ENCODE results near the gene TRPC4AP.

The TRPC4AP gene

DNA sequence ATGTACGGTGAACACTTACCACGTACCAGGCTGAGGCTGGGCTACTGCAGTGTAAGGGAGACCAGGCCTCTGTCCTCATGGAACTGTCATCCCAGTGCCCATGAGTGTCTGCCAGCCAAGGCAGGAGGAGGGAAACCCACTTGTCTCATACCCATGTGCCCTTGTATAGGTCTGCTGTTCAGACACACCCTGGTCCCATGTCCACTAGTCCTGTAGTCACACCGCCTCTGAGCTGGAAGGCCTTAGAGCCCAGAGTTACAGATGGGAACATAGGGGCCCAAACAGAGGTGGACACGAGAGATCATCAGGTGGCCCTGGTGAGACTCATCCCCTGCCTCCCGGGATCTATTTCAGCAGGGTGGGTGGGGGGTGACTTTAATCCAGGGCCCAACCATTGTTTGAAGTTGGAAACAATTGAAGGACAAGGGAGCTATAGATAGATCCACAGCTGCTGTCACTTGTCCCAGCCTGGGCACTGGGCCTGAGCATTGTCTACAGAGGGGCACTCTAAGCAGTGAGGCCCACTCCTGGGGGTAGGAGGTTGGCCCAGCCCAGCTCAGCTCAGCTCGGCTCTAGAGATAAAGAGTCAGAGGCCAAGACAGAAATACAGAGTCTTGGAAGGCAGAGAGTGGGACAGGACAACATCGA, 122.3 kb downstream of the TRPC4AP start:
- no peak overlapping the region for H3K4me3 ChIP-seq (ENCODE audit: control insufficient read depth, low read depth, low read length)
- TF ChIP-seq, protein P1, sequence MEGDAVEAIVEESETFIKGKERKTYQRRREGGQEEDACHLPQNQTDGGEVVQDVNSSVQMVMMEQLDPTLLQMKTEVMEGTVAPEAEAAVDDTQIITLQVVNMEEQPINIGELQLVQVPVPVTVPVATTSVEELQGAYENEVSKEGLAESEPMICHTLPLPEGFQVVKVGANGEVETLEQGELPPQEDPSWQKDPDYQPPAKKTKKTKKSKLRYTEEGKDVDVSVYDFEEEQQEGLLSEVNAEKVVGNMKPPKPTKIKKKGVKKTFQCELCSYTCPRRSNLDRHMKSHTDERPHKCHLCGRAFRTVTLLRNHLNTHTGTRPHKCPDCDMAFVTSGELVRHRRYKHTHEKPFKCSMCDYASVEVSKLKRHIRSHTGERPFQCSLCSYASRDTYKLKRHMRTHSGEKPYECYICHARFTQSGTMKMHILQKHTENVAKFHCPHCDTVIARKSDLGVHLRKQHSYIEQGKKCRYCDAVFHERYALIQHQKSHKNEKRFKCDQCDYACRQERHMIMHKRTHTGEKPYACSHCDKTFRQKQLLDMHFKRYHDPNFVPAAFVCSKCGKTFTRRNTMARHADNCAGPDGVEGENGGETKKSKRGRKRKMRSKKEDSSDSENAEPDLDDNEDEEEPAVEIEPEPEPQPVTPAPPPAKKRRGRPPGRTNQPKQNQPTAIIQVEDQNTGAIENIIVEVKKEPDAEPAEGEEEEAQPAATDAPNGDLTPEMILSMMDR (conservative IDR thresholded peaks at IDR 0.05; ENCODE audit: control insufficient read depth, insufficient read depth, low read depth, low read length), result no peak
- no peak for DNase-seq (ENCODE audit: low read depth)

DNA sequence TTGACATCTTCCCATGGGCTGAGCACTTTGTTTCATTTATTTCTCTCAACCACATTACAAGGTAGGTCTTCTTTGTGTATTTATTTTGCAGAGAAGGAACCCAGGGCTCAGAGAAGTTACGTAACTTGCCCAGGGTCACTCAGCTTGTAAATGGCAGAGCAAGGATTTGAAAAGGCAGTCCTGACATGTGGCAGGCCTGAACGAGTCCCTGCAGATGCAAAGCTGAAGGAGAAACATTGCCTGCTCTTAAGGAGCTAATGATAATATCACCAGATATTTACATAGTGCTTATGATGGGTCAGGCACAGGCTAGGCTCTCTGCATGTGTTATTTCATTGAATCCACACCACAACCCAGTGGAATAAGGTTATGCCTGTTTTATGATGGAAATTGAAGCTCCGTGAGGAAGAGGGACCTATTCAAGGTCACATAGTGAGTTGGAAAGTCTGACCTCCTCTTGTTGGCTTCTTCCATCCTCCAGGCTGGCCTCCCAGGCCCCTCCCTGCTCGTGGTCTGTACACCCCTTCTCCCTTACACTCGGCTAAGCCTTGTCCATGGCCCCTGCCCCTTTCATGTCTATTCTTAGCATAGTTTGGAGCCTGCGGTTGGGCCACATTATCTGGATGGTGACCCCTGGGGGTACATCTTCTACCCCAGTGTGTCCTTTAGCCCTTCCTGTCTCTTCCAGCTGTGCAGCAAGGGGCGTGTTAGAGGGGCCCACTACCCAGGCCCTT, 124.4 kb downstream of the TRPC4AP start:
- TF ChIP-seq, protein P1 (conservative IDR thresholded peaks at IDR 0.05; ENCODE audit: control insufficient read depth, insufficient read depth, low read depth, low read length), result no peak
- H3K4me3 ChIP-seq (ENCODE audit: control insufficient read depth, low read depth, low read length), result no peak overlapping the region
- DNase-seq (ENCODE audit: low read depth), result no peak

DNA sequence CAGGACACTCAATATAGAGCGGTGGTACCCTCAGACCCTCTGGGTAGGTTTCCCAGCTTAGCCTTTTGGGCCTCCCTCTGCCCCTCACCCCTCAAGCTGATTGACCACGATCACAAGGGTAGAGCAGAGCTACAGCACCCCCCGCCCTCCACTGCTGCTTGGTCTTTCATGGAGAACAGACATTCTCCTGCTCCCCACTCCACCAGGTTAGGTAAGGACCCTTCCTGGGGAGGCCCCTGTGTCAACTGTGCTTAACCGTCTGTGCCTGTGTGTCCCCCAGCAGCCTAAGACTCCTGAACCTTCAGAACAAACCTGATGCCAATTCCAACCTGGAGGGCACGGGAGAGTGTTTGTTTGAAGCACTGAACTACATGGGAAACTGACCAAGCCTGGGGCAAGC, 125.2 kb downstream of the TRPC4AP start:
- H3K4me3 ChIP-seq (ENCODE audit: control insufficient read depth, low read depth, low read length), result no peak overlapping the region
- DNase-seq (ENCODE audit: low read depth), result no peak
- TF ChIP-seq, protein P1 (conservative IDR thresholded peaks at IDR 0.05; ENCODE audit: control insufficient read depth, insufficient read depth, low read depth, low read length), result no peak

DNA sequence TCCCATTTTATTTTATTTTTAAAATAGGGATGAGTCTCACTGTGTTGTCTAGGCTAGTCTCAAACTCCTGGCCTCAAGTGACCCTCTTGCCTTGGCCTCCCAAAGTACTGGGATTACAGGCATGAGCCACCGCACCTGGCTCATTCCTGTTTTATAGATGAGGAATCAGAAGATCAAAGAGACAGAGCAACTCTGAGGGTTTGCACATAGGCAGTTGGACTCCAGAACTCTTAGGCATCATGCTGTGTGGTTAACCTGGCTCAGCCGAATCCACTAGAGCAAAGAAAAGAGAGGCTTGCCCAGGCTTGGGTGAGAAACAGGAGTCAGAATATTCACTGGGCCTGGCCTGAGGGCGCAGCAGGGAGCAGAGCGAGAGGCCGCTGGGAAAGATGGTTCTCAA, 127.6 kb downstream of the TRPC4AP start:
- DNase-seq (ENCODE audit: low read depth), result no peak
- TF ChIP-seq, protein P1 (conservative IDR thresholded peaks at IDR 0.05; ENCODE audit: control insufficient read depth, insufficient read depth, low read depth, low read length), result no peak
- no peak overlapping the region for H3K4me3 ChIP-seq (ENCODE audit: control insufficient read depth, low read depth, low read length)

DNA sequence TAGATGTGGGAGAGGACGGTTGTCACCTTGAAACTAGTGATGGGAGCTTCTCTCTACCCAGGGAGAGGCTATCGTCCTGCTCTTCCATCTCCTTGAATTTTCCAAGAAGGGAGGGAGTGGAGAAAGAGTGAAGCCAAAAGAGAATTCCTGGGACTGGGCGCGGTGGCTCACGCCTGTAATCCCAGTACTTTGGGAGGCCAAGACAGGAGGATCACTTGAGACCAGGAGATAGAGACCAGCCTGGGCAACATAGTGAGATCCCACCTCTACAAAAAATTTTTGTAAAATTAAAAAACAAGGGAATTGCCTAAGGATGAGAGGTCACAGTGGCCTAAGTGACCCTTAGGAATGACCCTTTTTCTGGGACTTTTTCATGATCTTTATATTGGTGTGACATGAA, 128.1 kb downstream of the TRPC4AP start:
- no peak for DNase-seq (ENCODE audit: low read depth)

DNA sequence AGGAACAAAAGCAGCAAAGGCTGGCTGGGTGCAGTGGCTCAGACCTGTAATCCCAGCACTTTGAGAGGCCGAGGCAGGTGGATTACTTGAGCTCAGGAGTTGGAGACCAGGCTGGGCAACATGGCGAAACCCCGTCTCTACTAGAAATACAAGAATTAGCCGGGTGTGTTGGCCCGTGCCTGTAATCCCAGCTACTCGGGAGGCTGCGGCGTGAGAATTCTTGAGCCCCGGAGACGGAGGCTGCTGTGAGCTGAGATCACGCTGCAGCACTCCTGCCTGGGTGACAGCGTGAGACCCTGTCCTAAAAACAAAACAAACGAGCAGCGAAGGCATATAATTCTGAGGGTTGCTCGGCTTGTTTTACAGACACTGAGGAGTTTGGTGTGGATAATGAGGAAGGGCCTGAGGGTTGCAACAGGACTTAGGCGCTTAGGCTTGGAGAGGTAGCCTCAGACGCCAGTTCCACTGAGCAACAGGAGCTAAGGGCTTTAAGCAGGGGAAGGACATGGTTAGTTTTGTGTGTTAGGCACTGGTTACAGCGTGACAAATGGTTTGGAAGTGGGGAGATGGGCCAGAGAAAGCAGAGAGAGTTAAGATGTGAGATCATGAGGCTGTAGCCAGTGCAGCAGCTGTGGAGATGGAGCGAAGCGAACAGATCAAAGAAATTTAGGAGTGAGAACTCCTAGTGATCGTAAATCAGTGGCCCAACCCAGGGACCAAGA, 135.7 kb downstream of the TRPC4AP start:
- TF ChIP-seq, protein P1 (conservative IDR thresholded peaks at IDR 0.05; ENCODE audit: control insufficient read depth, insufficient read depth, low read depth, low read length), result no peak
- no peak overlapping the region for H3K4me3 ChIP-seq (ENCODE audit: control insufficient read depth, low read depth, low read length)
- DNase-seq (ENCODE audit: low read depth), result no peak

More for the DNA sequence above, 128.1 kb downstream of the TRPC4AP start:
- TF ChIP-seq, protein P1 (conservative IDR thresholded peaks at IDR 0.05; ENCODE audit: control insufficient read depth, insufficient read depth, low read depth, low read length), result no peak
- no peak overlapping the region for H3K4me3 ChIP-seq (ENCODE audit: control insufficient read depth, low read depth, low read length)
